ENCODE data around the gene FAM216B.
"Not testable (repeated sequence)": the region's sequence is repeated elsewhere in the genome, so short reads cannot be mapped to it uniquely, and the experiment has no call there.

FAM216B gene

DNA sequence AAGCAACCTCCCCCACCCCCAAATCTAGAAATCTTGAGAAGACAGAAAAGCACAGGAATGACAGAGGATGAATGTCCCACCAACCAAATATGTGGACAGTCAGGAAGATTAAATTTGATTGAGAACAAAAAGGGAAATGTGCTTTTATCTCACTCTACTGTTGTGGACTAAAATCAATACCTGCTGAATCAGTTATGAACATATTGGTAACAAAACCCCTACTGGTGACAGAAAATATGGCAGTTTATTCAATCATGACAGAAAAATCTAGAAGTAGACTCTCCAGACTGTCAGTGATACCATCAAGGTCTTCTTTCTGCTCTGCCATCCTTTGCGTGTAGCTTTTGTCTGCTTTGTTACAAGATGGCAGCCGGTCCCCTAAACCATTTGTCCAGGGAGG, 35.2 kb downstream of the FAM216B start:
- Histone ChIP-seq H3K4me1 (ENCODE audit: control insufficient read depth in 5 of 5, insufficient read depth in 5 of 5, low read length in 5 of 5) (peaks cover 0 to 6% (median 0%) of the 10 kb centered on the region in 5 donors), H3K9me3 (ENCODE audit: control insufficient read depth in 5 of 5, low read length in 5 of 5) (no peaks in the 10 kb centered on the region), H3K27ac (ENCODE audit: low read depth, low read length) (no peak overlapping the region), H3K27me3 (ENCODE audit: control insufficient read depth in 5 of 5, insufficient read depth in 4 of 5, low read length in 5 of 5) (peaks cover 0 to 3% (median 0%) of the 10 kb centered on the region in 5 donors), H3K36me3 (ENCODE audit: control insufficient read depth in 5 of 5, insufficient read depth in 5 of 5, low read length in 5 of 5) (no peaks in the 10 kb centered on the region), H3K9ac (ENCODE audit: low read length in 5 of 5) (no peak overlapping the region), H3K4me3 (ENCODE audit: low read depth in 1 of 5, low read length in 5 of 5) (no peak overlapping the region)

DNA sequence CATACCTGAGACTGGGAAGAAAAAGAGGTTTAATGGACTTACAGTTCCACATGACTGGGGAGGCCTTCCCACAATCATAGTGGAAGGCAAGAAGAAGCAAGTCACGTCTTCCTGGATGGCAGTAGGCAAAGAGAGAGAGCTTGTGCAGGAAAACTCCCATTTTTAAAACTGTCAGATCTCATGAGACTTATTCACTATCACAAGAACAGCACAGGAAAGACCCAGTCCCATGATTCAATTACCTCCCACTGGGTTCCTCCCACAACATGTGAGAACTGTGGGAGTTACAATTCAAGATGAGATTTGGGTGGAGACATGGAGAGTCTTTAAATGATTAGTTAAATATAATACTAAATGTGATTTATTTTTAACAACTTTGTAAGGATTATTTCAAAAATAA, 38.3 kb downstream of the FAM216B start:
- H3K9ac ChIP-seq (ENCODE audit: low read length in 5 of 5); H3K36me3 ChIP-seq (ENCODE audit: control insufficient read depth in 5 of 5, insufficient read depth in 5 of 5, low read length in 5 of 5); H3K4me3 ChIP-seq (ENCODE audit: low read depth in 1 of 5, low read length in 5 of 5); H3K27me3 ChIP-seq (ENCODE audit: control insufficient read depth in 5 of 5, insufficient read depth in 4 of 5, low read length in 5 of 5); H3K4me1 ChIP-seq (ENCODE audit: control insufficient read depth in 5 of 5, insufficient read depth in 5 of 5, low read length in 5 of 5); H3K9me3 ChIP-seq (ENCODE audit: control insufficient read depth in 5 of 5, low read length in 5 of 5); H3K27ac ChIP-seq (ENCODE audit: low read depth, low read length): not testable (repeated sequence)

DNA sequence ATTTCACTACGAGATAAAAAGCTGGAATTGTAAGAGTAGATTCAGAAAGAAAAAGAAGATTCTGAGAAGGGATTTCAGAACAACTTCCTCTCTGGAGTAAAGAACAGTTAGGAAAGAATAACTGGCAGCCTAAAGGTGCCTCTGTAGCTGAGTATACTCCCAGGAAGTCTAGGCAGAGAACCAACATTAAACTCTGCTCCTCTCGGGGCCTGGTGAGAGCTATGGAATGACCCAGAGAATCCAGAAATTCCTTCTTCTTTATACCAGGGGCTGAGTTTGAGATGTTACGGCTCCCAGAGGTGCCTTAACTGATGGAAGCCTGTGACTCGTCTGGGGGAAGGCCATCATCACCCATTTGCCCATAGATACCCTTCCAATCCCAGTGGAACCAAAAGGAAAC, 39.1 kb downstream of the FAM216B start:
- H3K27ac ChIP-seq (ENCODE audit: low read depth, low read length), result no peak overlapping the region
- no peaks in the 10 kb centered on the region for H3K9me3 ChIP-seq (ENCODE audit: control insufficient read depth in 5 of 5, low read length in 5 of 5)
- peaks cover 0 to 6% (median 0%) of the 10 kb centered on the region in 5 donors for H3K4me1 ChIP-seq (ENCODE audit: control insufficient read depth in 5 of 5, insufficient read depth in 5 of 5, low read length in 5 of 5)
- H3K4me3 ChIP-seq (ENCODE audit: low read depth in 1 of 5, low read length in 5 of 5), result no peak overlapping the region
- H3K27me3 ChIP-seq (ENCODE audit: control insufficient read depth in 5 of 5, insufficient read depth in 4 of 5, low read length in 5 of 5), result peaks cover 0 to 2% (median 0%) of the 10 kb centered on the region in 5 donors
- H3K36me3 ChIP-seq (ENCODE audit: control insufficient read depth in 5 of 5, insufficient read depth in 5 of 5, low read length in 5 of 5), result no peaks in the 10 kb centered on the region
- H3K9ac ChIP-seq (ENCODE audit: low read length in 5 of 5), result no peak overlapping the region

DNA sequence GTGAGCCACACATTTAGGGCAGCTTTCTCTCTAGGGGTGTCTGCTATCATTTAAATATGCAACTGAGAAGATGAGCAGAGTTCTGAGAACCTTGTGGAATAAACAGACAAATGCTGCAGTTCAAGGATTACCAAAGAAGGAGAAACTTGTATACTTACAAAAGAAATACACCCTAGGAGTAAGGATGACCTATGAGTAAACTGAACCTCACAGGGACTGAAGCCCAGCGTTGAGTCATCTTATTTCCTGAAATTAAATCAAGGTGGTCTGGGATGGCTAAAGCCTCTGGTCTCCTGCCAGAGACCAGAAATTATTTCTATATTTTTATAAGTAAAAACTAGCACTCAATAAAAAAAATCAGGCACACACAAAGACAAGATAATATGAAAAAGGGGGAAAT, 40.1 kb downstream of the FAM216B start:
- Histone ChIP-seq H3K27me3 (ENCODE audit: control insufficient read depth in 5 of 5, insufficient read depth in 4 of 5, low read length in 5 of 5) (peaks cover 0 to 2% (median 0%) of the 10 kb centered on the region in 5 donors), H3K36me3 (ENCODE audit: control insufficient read depth in 5 of 5, insufficient read depth in 5 of 5, low read length in 5 of 5) (no peaks in the 10 kb centered on the region), H3K4me3 (ENCODE audit: low read depth in 1 of 5, low read length in 5 of 5) (no peak overlapping the region), H3K27ac (ENCODE audit: low read depth, low read length) (no peak overlapping the region), H3K9ac (ENCODE audit: low read length in 5 of 5) (no peak overlapping the region), H3K4me1 (ENCODE audit: control insufficient read depth in 5 of 5, insufficient read depth in 5 of 5, low read length in 5 of 5) (peaks cover 0 to 6% (median 0%) of the 10 kb centered on the region in 5 donors), H3K9me3 (ENCODE audit: control insufficient read depth in 5 of 5, low read length in 5 of 5) (no peaks in the 10 kb centered on the region)

DNA sequence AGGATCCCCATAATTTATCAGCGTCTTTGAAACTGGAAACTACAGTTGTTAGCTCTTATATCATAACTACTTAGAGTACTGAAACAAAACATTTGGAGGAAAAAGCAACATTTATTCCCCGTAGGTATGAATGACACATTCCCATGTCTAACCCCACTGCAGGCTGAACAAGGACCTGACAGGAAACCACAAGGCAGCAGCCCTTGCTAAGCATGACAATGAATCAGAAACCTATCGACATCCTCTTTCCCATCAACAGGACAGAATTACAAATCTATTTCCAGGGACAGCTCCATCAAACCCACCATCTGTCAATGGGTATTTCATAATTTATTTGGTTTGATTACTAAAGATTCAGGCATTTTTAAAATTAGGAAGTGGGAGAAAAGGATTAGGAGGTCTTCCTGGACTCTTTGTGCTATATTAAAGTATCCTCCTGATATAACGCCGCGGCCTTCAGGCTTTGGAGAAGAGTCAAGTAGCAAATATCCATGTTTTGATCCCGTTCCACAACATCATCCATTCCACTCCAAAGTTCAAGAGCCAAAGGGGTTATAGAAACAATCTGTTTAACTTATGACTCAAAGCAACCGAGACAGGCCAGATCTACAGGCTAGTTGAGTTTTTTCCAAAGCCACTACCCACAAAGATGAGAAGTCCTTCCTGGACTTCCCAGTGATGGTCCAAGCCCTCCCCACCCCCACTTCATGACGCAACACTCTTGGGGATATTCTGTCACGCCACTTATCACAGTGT, 51.1 kb downstream of the FAM216B start:
- Histone ChIP-seq H3K4me3 (ENCODE audit: low read depth in 1 of 5, low read length in 5 of 5) (no peak overlapping the region), H3K9me3 (ENCODE audit: control insufficient read depth in 5 of 5, low read length in 5 of 5) (no peaks in the 10 kb centered on the region), H3K4me1 (ENCODE audit: control insufficient read depth in 5 of 5, insufficient read depth in 5 of 5, low read length in 5 of 5) (peaks cover 0 to 8% (median 2%) of the 10 kb centered on the region in 5 donors), H3K9ac (ENCODE audit: low read length in 5 of 5) (no peak overlapping the region), H3K27ac (ENCODE audit: low read depth, low read length) (no peak overlapping the region), H3K27me3 (ENCODE audit: control insufficient read depth in 5 of 5, insufficient read depth in 4 of 5, low read length in 5 of 5) (no peaks in the 10 kb centered on the region), H3K36me3 (ENCODE audit: control insufficient read depth in 5 of 5, insufficient read depth in 5 of 5, low read length in 5 of 5) (no peaks in the 10 kb centered on the region)

DNA sequence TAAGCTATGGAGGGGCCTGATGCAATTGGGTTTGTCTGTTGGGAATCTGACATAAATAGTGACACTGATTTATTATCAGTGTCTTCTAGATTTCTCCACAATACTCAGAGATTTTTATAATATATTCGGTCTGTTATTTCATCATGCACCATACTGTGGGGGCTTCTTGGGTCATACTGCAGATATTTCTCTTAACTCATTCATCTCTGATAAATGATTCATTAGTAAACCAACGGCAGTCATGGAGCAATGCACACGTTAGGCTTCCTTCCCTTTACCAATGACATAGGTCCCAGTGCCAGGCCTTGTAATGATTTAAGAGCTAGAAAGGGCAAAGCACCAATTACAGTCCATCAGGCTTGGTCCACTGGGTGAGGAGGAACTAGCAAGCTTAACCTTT, 53.6 kb downstream of the FAM216B start:
- Histone ChIP-seq H3K4me3 (ENCODE audit: low read depth in 1 of 5, low read length in 5 of 5) (no peak overlapping the region), H3K27ac (ENCODE audit: low read depth, low read length) (no peak overlapping the region), H3K4me1 (ENCODE audit: control insufficient read depth in 5 of 5, insufficient read depth in 5 of 5, low read length in 5 of 5) (peaks cover 0 to 8% (median 2%) of the 10 kb centered on the region in 5 donors), H3K9ac (ENCODE audit: low read length in 5 of 5) (no peak overlapping the region), H3K27me3 (ENCODE audit: control insufficient read depth in 5 of 5, insufficient read depth in 4 of 5, low read length in 5 of 5) (peaks cover 0 to 2% (median 0%) of the 10 kb centered on the region in 5 donors), H3K36me3 (ENCODE audit: control insufficient read depth in 5 of 5, insufficient read depth in 5 of 5, low read length in 5 of 5) (no peaks in the 10 kb centered on the region), H3K9me3 (ENCODE audit: control insufficient read depth in 5 of 5, low read length in 5 of 5) (no peaks in the 10 kb centered on the region)

DNA sequence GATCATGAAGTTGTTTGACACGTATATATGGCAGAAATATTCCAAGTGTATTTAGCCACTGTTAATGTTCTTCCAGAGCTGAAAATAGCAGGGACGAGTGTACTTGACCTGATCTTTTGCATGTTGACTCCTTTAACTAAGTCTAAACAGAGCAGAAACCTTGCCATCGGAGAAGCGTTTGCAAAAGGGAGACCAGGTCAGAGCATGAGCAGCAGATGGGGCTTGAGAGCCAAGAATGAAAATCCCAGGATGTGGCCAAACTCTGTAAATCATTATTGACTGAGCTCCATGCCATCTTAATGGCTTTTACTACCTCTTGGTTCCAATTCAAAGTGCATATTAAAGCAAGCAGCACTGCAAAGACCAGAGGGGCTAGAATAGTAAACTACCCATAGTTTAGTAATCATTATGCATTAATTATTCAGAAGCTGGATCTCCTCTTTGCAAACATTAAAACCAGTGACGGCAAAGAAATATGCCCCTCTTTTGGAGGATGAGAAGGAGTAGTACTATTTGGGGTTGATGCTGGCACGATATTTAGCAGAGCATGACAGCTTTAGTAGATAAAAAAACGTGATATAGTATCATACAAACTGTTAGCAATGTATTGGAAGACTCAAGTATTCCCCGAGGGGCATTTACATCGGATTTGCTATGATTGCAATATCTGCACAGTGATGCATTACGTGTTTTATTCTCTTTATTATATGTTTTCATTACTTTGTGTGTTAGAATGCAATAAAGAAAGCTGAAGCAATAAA, 55.7 kb downstream of the FAM216B start:
- H3K4me1 ChIP-seq (ENCODE audit: control insufficient read depth in 5 of 5, insufficient read depth in 5 of 5, low read length in 5 of 5), result peaks cover 0 to 8% (median 2%) of the 10 kb centered on the region in 5 donors
- no peaks in the 10 kb centered on the region for H3K9me3 ChIP-seq (ENCODE audit: control insufficient read depth in 5 of 5, low read length in 5 of 5)
- H3K36me3 ChIP-seq (ENCODE audit: control insufficient read depth in 5 of 5, insufficient read depth in 5 of 5, low read length in 5 of 5), result no peaks in the 10 kb centered on the region
- peaks cover 0 to 2% (median 0%) of the 10 kb centered on the region in 5 donors for H3K27me3 ChIP-seq (ENCODE audit: control insufficient read depth in 5 of 5, insufficient read depth in 4 of 5, low read length in 5 of 5)
- no peak overlapping the region for H3K4me3 ChIP-seq (ENCODE audit: low read depth in 1 of 5, low read length in 5 of 5)
- H3K27ac ChIP-seq (ENCODE audit: low read depth, low read length), result no peak overlapping the region
- H3K9ac ChIP-seq (ENCODE audit: low read length in 5 of 5), result no peak overlapping the region

Data from subcutaneous abdominal adipose tissue (tissue), 5 donors.